IMR-90 (cell line): ENCODE data around the gene CACNA2D1. TPM values are rescaled to one million over a fixed set of nuclear protein-coding genes. Genes with fewer than 3 reads are reported as not detected.

Experiments
- ATAC-seq: fragments of 200-7000 bp; cut with Tn5 transposase; 2 replicates; pipeline ENCODE4 v1.9.1; 2020; ENCODE audit warnings: low read depth, mild to moderate bottlenecking, moderate library complexity
- BruUV-seq: library from RNA; stranded (reverse); fragments of 400-500 nt; replicated peaks from 2 replicates; lab custom pipeline; 2021; lab: Mats Ljungman, UMichigan
- CTCF ChIA-PET: fragments of 300-600 bp; formaldehyde crosslinking; extraction: SDS; loops from one replicate; lab custom pipeline; 2021; ENCODE audit warnings: antibody characterized with exemption; lab: Yijun Ruan, JAX
- POLR2A ChIA-PET: fragments of 300-600 bp; sonication (Branson Sonifier 250); formaldehyde crosslinking; loops from one replicate; lab custom pipeline; 2022; ENCODE audit warnings: antibody characterized with exemption; ENCODE audit not compliant: unreplicated experiment; lab: Charles Lee
- DNase-seq: peaks from one replicate; pipeline ENCODE4 v3.0.0; 2013
- H2AFZ ChIP-seq: replicated peaks from 2 replicates; pipeline ENCODE3; 2013; ENCODE audit warnings: low read length, mild to moderate bottlenecking; ENCODE audit not compliant: poor library complexity
- H2AK5ac ChIP-seq: 2 replicates; pipeline ENCODE4 v1.6.1; 2013; ENCODE audit warnings: low read depth, low read length, inconsistent platforms
- H2AK9ac ChIP-seq: replicated peaks from 2 replicates; pipeline ENCODE3; 2013; ENCODE audit warnings: mild to moderate bottlenecking, low read depth, low read length, moderate library complexity; ENCODE audit not compliant: poor library complexity
- H2BK120ac ChIP-seq: 2 replicates; pipeline ENCODE4 v1.6.1; 2013; ENCODE audit warnings: low read depth, low read length, inconsistent platforms
- H2BK15ac ChIP-seq: 3 replicates; pipeline ENCODE4 v1.6.1; 2013; ENCODE audit warnings: low read depth, low read length, inconsistent platforms
- H2BK20ac ChIP-seq: 2 replicates; pipeline ENCODE4 v1.6.1; 2013; ENCODE audit warnings: low read depth, mild to moderate bottlenecking, inconsistent platforms, low read length, moderate library complexity
- H2BK5ac ChIP-seq: 2 replicates; pipeline ENCODE4 v1.6.1; 2013; ENCODE audit warnings: mild to moderate bottlenecking, low read depth, low read length, inconsistent platforms; ENCODE audit not compliant: poor library complexity, severe bottlenecking
- H3K14ac ChIP-seq: replicated peaks from 2 replicates; pipeline ENCODE4 v1.6.1; 2013; ENCODE audit warnings: low read depth, low read length, inconsistent platforms
- H3K18ac ChIP-seq: 2 replicates; pipeline ENCODE4 v1.6.1; 2013; ENCODE audit warnings: low read depth, low read length, control low read depth
- H3K23ac ChIP-seq: 2 replicates; pipeline ENCODE4 v1.6.1; 2013; ENCODE audit warnings: low read depth, low read length, inconsistent platforms
- H3K27ac ChIP-seq: 2 replicates; pipeline ENCODE4 v1.5.1; 2013; ENCODE audit warnings: mild to moderate bottlenecking, control low read depth, low read length; ENCODE audit not compliant: insufficient read depth
- H3K27me3 ChIP-seq: 2 replicates; pipeline ENCODE4 v1.6.1; 2013; ENCODE audit warnings: low read length; ENCODE audit not compliant: control insufficient read depth, insufficient read depth
- H3K36me3 ChIP-seq: 2 replicates; pipeline ENCODE4 v1.6.1; 2013; ENCODE audit warnings: low read length, mixed read lengths; ENCODE audit not compliant: control insufficient read depth, insufficient read depth
- H3K4ac ChIP-seq: 2 replicates; pipeline ENCODE4 v1.6.1; 2013; ENCODE audit warnings: low read depth, low read length, inconsistent platforms
- H3K4me1 ChIP-seq: 2 replicates; pipeline ENCODE4 v1.6.1; 2013; ENCODE audit warnings: low read length, mixed read lengths; ENCODE audit not compliant: control insufficient read depth, insufficient read depth
- H3K4me2 ChIP-seq: 2 replicates; pipeline ENCODE4 v1.6.1; 2013; ENCODE audit warnings: low read depth, mild to moderate bottlenecking, control low read depth, low read length, moderate library complexity
- H3K4me3 ChIP-seq: 2 replicates; pipeline ENCODE4 v1.5.1; 2013; ENCODE audit warnings: low read depth, mild to moderate bottlenecking, control low read depth, low read length, moderate library complexity; ENCODE audit not compliant: insufficient read depth
- H3K56ac ChIP-seq: 2 replicates; pipeline ENCODE4 v1.6.1; 2013; ENCODE audit warnings: low read length, inconsistent platforms; ENCODE audit not compliant: insufficient read depth; ENCODE audit errors: extremely low read depth
- H3K79me1 ChIP-seq, 2 experiments: 2 replicates each; pipeline ENCODE4 v1.6.1; 2013; ENCODE audit warnings: low read length in 2 of 2, inconsistent platforms in 1 of 2, low read depth in 1 of 2
- H3K9ac ChIP-seq: 2 replicates; pipeline ENCODE4 v1.6.1; 2013; ENCODE audit warnings: low read depth, low read length, control low read depth
- H3K9me1 ChIP-seq: 2 replicates; pipeline ENCODE4 v1.6.1; 2013; ENCODE audit warnings: low read length, inconsistent platforms; ENCODE audit not compliant: insufficient read depth
- H3K9me3 ChIP-seq: 2 replicates; pipeline ENCODE4 v1.6.1; 2013; ENCODE audit warnings: low read length; ENCODE audit not compliant: control insufficient read depth, insufficient read depth
- H4K20me1 ChIP-seq: 2 replicates; pipeline ENCODE4 v1.6.1; 2013; ENCODE audit warnings: low read length, inconsistent platforms; ENCODE audit not compliant: insufficient read depth
- H4K5ac ChIP-seq: 2 replicates; pipeline ENCODE4 v1.6.1; 2013; ENCODE audit warnings: mild to moderate bottlenecking, low read depth, low read length, control low read depth
- H4K8ac ChIP-seq, 2 experiments: 2 replicates each; pipeline ENCODE4 v1.6.1; 2013; ENCODE audit warnings: low read depth in 2 of 2, low read length in 2 of 2, control low read depth in 1 of 2, inconsistent platforms in 1 of 2
- H4K91ac ChIP-seq: 2 replicates; pipeline ENCODE4 v1.6.1; 2013; ENCODE audit warnings: low read depth, low read length, inconsistent platforms; ENCODE audit not compliant: insufficient read depth
- BHLHE40 ChIP-seq: fragments of 150-350 bp; IDR thresholded peaks from 2 replicates; pipeline ENCODE4 v1.6.1; 2016; ENCODE audit warnings: mild to moderate bottlenecking, low read depth, low read length
- FOS ChIP-seq: fragments of 150-350 bp; IDR thresholded peaks from 2 replicates; pipeline ENCODE4 v1.6.1; 2016; ENCODE audit warnings: low read depth, low read length
- MAFK ChIP-seq: IDR thresholded peaks from 2 replicates; pipeline ENCODE4 v1.6.1; 2012; ENCODE audit warnings: low read depth, low read length, improper control_type of control experiment
- SMC3 ChIP-seq: fragments of 150-350 bp; IDR thresholded peaks from 2 replicates; pipeline ENCODE4 v1.6.1; 2016; ENCODE audit warnings: low read depth, mild to moderate bottlenecking, antibody characterized with exemption, low read length, moderate library complexity
- WGBS, 2 experiments: methylation state at CpG; one replicate each; pipeline versions ENCODE4 v1.1.5 to v1.1.7; 2013; ENCODE audit warnings: missing lambda C conversion rate in 2 of 2; ENCODE audit not compliant: insufficient read length in 1 of 2; ENCODE audit errors: extremely low coverage in 2 of 2; 5-methylcytosine and 5-hydroxymethylcytosine counted together
- dilution Hi-C: fragments of 300-500 bp; cut with HindIII; formaldehyde crosslinking; loops from one replicate; pipeline ENCODE4 v1.14.3; 2018; ENCODE audit warnings: low sequenced_read_pairs; ENCODE audit not compliant: unreplicated experiment
- in situ Hi-C: fragments of 300-500 bp; cut with MboI; formaldehyde crosslinking; loops from 3 replicates; pipeline ENCODE4 v1.14.3; 2019; ENCODE audit warnings: low sequenced_read_pairs, inconsistent platforms, mixed read lengths
- intact Hi-C: fragments of 100-400 bp; cut with micrococcal nuclease; formaldehyde crosslinking; loops from 2 replicates; pipeline ENCODE4 v1.10.0; 2022
- polyA plus RNA-seq, 3 experiments: library from polyadenylated mRNA; depleted of rRNA; stranded (reverse); fragments of >200 nt; gene quantifications; 2 replicates each; pipeline ENCODE4 v1.2.3, GENCODE V29; 2012; ENCODE audit warnings: low replicate concordance in 1 of 3
- total RNA-seq: library from RNA; depleted of rRNA; stranded (reverse); fragments of >200 nt; gene quantifications from 2 replicates; pipeline ENCODE4 v1.2.3, GENCODE V29; 2012

CACNA2D1 gene
- total and polyA plus RNA-seq, 2 of the 4 experiments (the other 2 are of a cell fraction) = 5.8 to 21.9 TPM

- dilution Hi-C loops (no loop called here), intact Hi-C loops (no loop called here), in situ Hi-C loops (loop anchor here (25.0 kb wide), 1 partner anchor 986 kb away; no protein-coding TSS in a partner anchor)
- H2BK5ac ChIP-seq = no peak overlapping the region
- no peak overlapping the region for H4K91ac ChIP-seq
- ATAC-seq (no peak), DNase-seq (peak; percentile 1)
- no peaks in the 10 kb centered on the region for H3K79me1 ChIP-seq
- no peak overlapping the region for H2AFZ ChIP-seq
- no peak for TF ChIP-seq FOS
- TF ChIP-seq SMC3 = no peak
- no peak for TF ChIP-seq BHLHE40
- no peak for TF ChIP-seq MAFK
- no peak overlapping the region for H2AK9ac ChIP-seq
- H3K27ac ChIP-seq = no peak overlapping the region
- ChIA-PET POLR2A (no interaction called here), CTCF (no interaction called here)
- no peak overlapping the region for H2BK120ac ChIP-seq
- H3K4me3 ChIP-seq = no peak overlapping the region
- no peaks in the 10 kb centered on the region for H3K27me3 ChIP-seq
- H3K14ac ChIP-seq = no peak overlapping the region
- H2BK20ac ChIP-seq = no peak overlapping the region
- H3K56ac ChIP-seq = no peak overlapping the region
- no peaks in the 10 kb centered on the region for H4K20me1 ChIP-seq
- H3K9me3 ChIP-seq = no peaks in the 10 kb centered on the region
- no peak overlapping the region; the same call in 1 of the 2 replicates for H3K23ac ChIP-seq
- no peak overlapping the region for H2AK5ac ChIP-seq
- H3K4me2 ChIP-seq = no peak overlapping the region
- no peak overlapping the region for H3K9ac ChIP-seq
- H2BK15ac ChIP-seq = no peak overlapping the region
- H3K4ac ChIP-seq = no peak overlapping the region
- BruUV-seq = no TSS peak
- no peak overlapping the region for H4K8ac ChIP-seq
- no peaks in the 10 kb centered on the region for H3K9me1 ChIP-seq
- H3K36me3 ChIP-seq = no peaks in the 10 kb centered on the region
- WGBS, 2 experiments = no CpG with 5 or more reads among the region's 9 CpGs
- no peak overlapping the region for H3K18ac ChIP-seq
- H4K5ac ChIP-seq = no peak overlapping the region
- no peaks in the 10 kb centered on the region for H3K4me1 ChIP-seq
Measured at GRCh38 chr7:82472966-82473365, 29.4 kb upstream of the CACNA2D1 start.
